GM12874 (cell line): ENCODE data around the gene MYRF.

Source experiments
- CTCF ChIP-seq: IDR thresholded peaks from 2 replicates; pipeline ENCODE4 v1.5.1; 2011; ENCODE audit warnings: low read depth, mild to moderate bottlenecking, control low read depth, low read length, moderate library complexity; ENCODE audit not compliant: insufficient read depth

The MYRF gene

DNA sequence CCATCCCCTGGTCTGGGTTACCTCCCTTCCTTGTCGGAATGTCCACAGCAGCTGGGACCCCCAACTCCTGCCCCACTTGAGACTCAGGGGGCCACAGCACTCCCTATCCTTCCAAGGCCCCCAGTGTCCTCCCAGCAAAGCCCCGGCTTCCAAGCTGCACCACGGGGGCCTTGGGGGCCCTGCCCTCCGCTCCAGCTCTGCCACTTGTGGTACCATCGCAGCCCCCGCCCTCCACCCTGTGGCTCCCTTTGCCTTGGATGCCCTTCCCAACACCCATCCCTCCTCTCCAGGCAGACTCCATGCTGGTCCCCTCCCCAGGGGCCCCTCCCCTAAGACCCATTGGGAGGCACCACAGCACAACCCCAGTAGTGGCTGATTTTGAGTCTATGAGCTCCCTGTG lies 22.7 kb downstream of the MYRF start:
- no peak for TF ChIP-seq CTCF

GRCh38 chr11:61775606-61776554 lies 23.4 kb downstream of the MYRF start:
- TF ChIP-seq CTCF: no peak

DNA sequence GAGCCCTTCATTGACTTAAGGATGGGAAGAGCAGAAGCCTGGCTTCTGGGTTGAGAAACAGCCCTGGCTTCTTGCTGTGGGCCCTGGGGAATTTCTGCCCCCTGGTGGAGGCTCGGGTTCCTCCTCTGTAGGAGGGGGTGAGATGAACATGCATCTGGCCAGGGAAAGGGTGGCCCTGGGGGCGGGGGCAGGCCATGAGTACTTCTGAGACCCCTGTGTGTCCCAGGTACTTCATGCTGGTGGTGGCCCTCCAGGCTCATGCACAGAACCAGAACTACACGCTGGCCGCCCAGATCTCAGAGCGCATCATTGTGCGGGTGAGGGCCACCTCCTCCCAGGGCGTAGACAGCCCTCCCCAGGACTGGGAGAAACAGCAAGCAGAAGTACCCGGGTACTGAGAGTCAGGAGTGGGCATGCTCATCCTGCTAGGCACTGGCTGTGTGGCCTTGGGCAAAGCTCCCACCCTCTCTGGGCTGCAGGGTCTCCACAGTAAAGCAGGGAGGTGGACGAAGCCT lies 24.2 kb downstream of the MYRF start:
- TF ChIP-seq CTCF: peak; percentile 85

- TF ChIP-seq CTCF: no peak
Measured at GRCh38 chr11:61777234-61778090, 25.0 kb downstream of the MYRF start.

DNA sequence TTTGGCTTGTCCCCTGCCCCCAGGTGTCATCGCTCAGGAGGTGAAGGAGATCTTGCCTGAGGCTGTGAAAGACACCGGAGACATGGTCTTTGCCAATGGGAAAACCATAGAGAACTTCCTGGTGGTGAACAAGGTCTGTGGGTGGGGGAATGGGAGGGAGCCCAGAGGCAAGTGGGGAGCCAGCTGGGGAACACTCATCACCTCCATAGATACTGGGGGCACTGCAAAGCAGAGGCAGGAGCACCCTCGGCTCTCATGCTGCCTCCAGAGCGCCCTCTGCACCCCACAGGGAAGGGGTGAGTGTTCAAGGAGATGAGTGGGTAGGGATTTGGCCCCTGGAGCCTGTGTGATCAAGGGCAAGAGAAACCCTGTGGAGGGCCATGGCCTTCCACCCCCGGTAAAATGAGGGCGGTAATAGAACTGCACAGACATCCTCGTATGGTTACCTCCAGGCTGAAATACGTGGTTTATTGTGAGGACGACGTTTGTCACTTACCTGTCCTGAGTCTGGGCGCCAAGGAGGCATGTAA lies 26.0 kb downstream of the MYRF start:
- TF ChIP-seq CTCF: no peak

DNA sequence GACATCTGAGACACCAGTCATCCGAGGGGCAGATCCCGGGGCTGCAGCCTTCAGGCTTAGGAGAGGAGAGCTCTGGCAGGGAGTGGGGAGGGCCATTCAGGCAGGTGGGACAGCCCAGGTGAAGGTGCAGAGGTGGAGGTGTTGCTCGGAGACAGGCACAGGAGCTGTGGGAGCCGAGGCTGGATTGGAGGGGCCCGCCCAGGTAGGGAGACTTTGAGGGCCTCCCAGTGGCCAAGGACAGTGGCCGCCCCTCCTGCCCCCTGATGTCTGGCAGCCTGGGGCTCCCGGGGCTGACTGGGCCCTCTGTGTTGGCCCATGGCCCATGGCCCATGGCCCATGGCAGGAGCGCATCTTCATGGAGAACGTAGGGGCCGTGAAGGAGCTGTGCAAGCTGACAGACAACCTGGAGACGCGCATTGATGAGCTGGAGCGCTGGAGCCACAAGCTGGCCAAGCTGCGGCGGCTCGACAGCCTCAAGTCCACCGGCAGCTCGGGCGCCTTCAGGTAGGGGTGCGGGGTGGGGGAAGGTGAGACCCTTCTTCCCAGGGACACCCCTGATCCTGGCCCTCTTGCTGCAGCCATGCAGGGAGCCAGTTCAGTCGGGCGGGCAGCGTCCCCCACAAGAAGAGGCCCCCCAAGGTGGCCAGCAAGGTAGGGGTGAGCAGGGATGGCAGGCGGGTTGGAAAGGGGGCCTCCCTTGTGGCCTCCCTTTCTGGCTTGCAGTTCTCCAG lies 26.6 kb downstream of the MYRF start:
- TF ChIP-seq CTCF: no peak
